Measurements from ENCODE around the gene CASKIN1.

- TF ChIP-seq POLR2A (IDR thresholded peaks at IDR 0.05; ENCODE audit: control extremely low read depth in 1 of 2, low read depth in 2 of 2, low read length in 2 of 2), result no peak
- TF ChIP-seq CTCF (IDR thresholded peaks at IDR 0.05; ENCODE audit: control extremely low read depth in 1 of 3, insufficient read depth in 1 of 3, low read depth in 1 of 3, low read length in 3 of 3), result no peak
- no peak for TF ChIP-seq ZNF274 (IDR thresholded peaks at IDR 0.05; ENCODE audit: borderline replicate concordance, extremely low read depth, low read length)
- TF ChIP-seq EZH2 (IDR thresholded peaks at IDR 0.05; ENCODE audit: low read depth, low read length, severe bottlenecking), result no peak
- TF ChIP-seq CBX5 (IDR thresholded peaks at IDR 0.05; ENCODE audit: low read depth, low read length), result no peak
- no peak for TF ChIP-seq KDM5A (IDR thresholded peaks at IDR 0.05; ENCODE audit: low read length)
These were observed 32.7 kb upstream of the CASKIN1 start for GRCh38 chr16:2229091-2229490.

Measured in H1 (cell line).